CD4-positive, alpha-beta T cell treated with Interleukin-21 for 1 hour (primary cell): ENCODE data around the gene PKD1.
"Not testable (repeated sequence)": the region's sequence is repeated elsewhere in the genome, so short reads cannot be mapped to it uniquely, and the experiment has no call there.

Experiments used
- DNase-seq: peaks from one replicate; pipeline ENCODE4 v3.0.0-alpha.2; 2020

PKD1 gene

GRCh38 chr16:2149630-2150417 is 14.1 kb upstream of the PKD1 start:
- no peak for DNase-seq

GRCh38 chr16:2148714-2149629 is 13.3 kb upstream of the PKD1 start:
- DNase-seq, result no peak

- peak; percentile 60 for DNase-seq
Measured at GRCh38 chr16:2147981-2148671, 12.4 kb upstream of the PKD1 start, which contains the start of gene RAB26. RAB26 (plus strand) TSS chr16:2148625; CDS start chr16:2148784, 159 bp downstream.

- no peak for DNase-seq
Measured at GRCh38 chr16:2147378-2147777, 11.7 kb upstream of the PKD1 start.

GRCh38 chr16:2145843-2146242 is 10.1 kb upstream of the PKD1 start:
- no peak for DNase-seq

GRCh38 chr16:2143878-2144485 is 8.3 kb upstream of the PKD1 start:
- DNase-seq, result no peak

- no peak for DNase-seq
Measured at GRCh38 chr16:2142942-2143877, 7.5 kb upstream of the PKD1 start.

GRCh38 chr16:2135071-2135470 is 627 bp downstream of the PKD1 start:
- DNase-seq, result not testable (repeated sequence)

- not testable (repeated sequence) for DNase-seq
Measured at GRCh38 chr16:2133797-2134196, 1.9 kb downstream of the PKD1 start.

- DNase-seq, result not testable (repeated sequence)
Measured at GRCh38 chr16:2129890-2130447, 5.7 kb downstream of the PKD1 start.

GRCh38 chr16:2129251-2129650 is 6.4 kb downstream of the PKD1 start:
- DNase-seq, result not testable (repeated sequence)

- peak; percentile 48 for DNase-seq
Measured at GRCh38 chr16:2127630-2128280, 7.9 kb downstream of the PKD1 start.

GRCh38 chr16:2126928-2127556 is 8.7 kb downstream of the PKD1 start:
- peak; percentile 17 for DNase-seq

GRCh38 chr16:2126161-2126743 is 9.4 kb downstream of the PKD1 start:
- not testable (repeated sequence) for DNase-seq

GRCh38 chr16:2125609-2126008 is 10.1 kb downstream of the PKD1 start:
- DNase-seq, result not testable (repeated sequence)

GRCh38 chr16:2124694-2125444 is 10.8 kb downstream of the PKD1 start:
- DNase-seq, result not testable (repeated sequence)

- DNase-seq, result not testable (repeated sequence)
Measured at GRCh38 chr16:2124377-2124693, 11.4 kb downstream of the PKD1 start.

GRCh38 chr16:2123706-2124376 is 11.9 kb downstream of the PKD1 start:
- not testable (repeated sequence) for DNase-seq
